Loucy (cell line): ENCODE data around the gene TEX52.

Experiments used
- EZH2phosphoT487 ChIP-seq: fragments of 200-600 bp; IDR thresholded peaks from 2 replicates; pipeline ENCODE4 v1.6.1; 2018; ENCODE audit warnings: antibody characterized with exemption, mild to moderate bottlenecking, moderate library complexity, borderline replicate concordance
- TF ChIP-seq, protein P1 (sequence below): fragments of 200-600 bp; sonication (generic); conservative IDR thresholded peaks from 2 replicates; pipeline ENCODE4 v1.5.1; 2014; ENCODE audit warnings: mild to moderate bottlenecking, antibody characterized with exemption, low read length

GRCh38 chr12:2893007-2893406, 36.2 kb upstream of the TEX52 start:
- TF ChIP-seq, protein P1, sequence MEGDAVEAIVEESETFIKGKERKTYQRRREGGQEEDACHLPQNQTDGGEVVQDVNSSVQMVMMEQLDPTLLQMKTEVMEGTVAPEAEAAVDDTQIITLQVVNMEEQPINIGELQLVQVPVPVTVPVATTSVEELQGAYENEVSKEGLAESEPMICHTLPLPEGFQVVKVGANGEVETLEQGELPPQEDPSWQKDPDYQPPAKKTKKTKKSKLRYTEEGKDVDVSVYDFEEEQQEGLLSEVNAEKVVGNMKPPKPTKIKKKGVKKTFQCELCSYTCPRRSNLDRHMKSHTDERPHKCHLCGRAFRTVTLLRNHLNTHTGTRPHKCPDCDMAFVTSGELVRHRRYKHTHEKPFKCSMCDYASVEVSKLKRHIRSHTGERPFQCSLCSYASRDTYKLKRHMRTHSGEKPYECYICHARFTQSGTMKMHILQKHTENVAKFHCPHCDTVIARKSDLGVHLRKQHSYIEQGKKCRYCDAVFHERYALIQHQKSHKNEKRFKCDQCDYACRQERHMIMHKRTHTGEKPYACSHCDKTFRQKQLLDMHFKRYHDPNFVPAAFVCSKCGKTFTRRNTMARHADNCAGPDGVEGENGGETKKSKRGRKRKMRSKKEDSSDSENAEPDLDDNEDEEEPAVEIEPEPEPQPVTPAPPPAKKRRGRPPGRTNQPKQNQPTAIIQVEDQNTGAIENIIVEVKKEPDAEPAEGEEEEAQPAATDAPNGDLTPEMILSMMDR = no peak
- TF ChIP-seq EZH2phosphoT487 = no peak
